DOHH2 (cell line): ENCODE data around the gene CSPG5.

Source experiments
- EZH2phosphoT487 ChIP-seq: fragments of 200-600 bp; sonication (generic); IDR thresholded peaks from 2 replicates; pipeline ENCODE4 v1.6.1; 2017; ENCODE audit warnings: borderline replicate concordance, mild to moderate bottlenecking, antibody characterized with exemption, low read length, moderate library complexity, mixed read lengths
- TF ChIP-seq, protein P1 (sequence below): fragments of 200-600 bp; sonication (generic); IDR thresholded peaks from one replicate; pipeline ENCODE4 v1.5.1; 2014; ENCODE audit warnings: antibody characterized with exemption, mild to moderate bottlenecking, low read depth, low read length; ENCODE audit not compliant: poor library complexity, severe bottlenecking

GRCh38 chr3:47567149-47567548 is 11.5 kb downstream of the CSPG5 start:
- TF ChIP-seq, protein P1, sequence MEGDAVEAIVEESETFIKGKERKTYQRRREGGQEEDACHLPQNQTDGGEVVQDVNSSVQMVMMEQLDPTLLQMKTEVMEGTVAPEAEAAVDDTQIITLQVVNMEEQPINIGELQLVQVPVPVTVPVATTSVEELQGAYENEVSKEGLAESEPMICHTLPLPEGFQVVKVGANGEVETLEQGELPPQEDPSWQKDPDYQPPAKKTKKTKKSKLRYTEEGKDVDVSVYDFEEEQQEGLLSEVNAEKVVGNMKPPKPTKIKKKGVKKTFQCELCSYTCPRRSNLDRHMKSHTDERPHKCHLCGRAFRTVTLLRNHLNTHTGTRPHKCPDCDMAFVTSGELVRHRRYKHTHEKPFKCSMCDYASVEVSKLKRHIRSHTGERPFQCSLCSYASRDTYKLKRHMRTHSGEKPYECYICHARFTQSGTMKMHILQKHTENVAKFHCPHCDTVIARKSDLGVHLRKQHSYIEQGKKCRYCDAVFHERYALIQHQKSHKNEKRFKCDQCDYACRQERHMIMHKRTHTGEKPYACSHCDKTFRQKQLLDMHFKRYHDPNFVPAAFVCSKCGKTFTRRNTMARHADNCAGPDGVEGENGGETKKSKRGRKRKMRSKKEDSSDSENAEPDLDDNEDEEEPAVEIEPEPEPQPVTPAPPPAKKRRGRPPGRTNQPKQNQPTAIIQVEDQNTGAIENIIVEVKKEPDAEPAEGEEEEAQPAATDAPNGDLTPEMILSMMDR = no peak
- no peak for TF ChIP-seq EZH2phosphoT487
